Renal cortical epithelial cell (primary cell): ENCODE measurements around the gene ADRA1B. TPM values are rescaled to one million over a fixed set of nuclear protein-coding genes. Genes with fewer than 3 reads are reported as not detected.
A peak's percentile ranks its signal among the peaks of the same experiment; 100 is the strongest.

Experiments
- DNase-seq: peaks from one replicate; pipeline ENCODE4 v3.0.0-alpha.2; 2011; ENCODE audit warnings: low read depth
- total RNA-seq: library from RNA; depleted of rRNA; stranded (reverse); fragments of >200 nt; gene quantifications from 2 replicates; pipeline ENCODE4 v1.2.3, GENCODE V29; 2014

ADRA1B gene
- total RNA-seq, 1 donor from 2014 or later = 1.6 TPM

DNA sequence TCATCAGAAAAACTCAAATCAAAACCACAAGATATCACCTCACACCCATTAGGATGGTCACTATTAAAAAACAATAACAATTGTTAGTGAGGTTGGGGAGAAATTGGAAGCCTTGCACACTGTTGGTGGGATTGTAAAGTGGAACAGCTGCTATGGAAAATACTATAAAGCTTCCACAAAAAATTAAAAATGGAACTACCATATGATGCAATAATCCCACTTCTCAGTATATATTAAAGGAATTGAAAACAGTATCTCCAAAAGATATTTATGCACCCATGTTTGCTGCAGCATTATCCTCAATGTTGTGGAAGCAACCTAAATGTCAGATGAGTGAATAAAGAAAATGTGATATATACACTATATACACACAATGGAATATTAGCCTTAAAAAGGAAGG, 14.5 kb upstream of the ADRA1B start:
- no peak for DNase-seq

DNA sequence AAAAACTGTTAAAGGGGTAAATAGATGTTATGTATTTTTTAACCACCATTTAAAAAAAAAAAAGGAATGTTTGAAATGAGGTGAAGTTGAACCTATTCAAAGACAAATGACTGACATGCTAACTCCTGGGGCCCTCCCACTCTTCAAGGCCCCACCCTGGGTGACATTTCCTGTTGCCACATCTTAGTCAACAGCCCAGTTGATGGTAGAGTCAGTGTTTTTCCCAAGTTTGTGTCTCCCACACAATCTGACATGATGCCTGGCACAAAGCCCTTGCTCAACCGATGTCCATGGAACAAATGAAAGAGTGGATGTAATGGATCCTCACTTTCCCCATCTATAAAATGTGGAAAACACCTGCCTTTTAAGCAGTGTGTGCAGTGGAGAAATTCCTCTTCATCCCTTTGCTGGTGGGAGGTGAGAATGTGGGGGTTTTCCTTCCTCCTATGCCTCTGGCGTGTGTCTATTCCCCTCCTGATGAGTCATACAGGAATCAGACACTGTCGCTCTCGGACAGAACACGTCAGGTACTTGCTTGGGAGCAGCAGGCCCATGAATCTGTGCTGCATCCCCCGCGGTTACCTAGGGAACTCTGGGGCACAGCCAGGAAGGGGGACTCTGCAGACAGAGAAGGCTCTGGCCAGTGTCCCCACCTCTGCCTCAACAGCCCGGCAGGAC, 13.7 kb upstream of the ADRA1B start:
- peak; percentile 93 for DNase-seq

DNA sequence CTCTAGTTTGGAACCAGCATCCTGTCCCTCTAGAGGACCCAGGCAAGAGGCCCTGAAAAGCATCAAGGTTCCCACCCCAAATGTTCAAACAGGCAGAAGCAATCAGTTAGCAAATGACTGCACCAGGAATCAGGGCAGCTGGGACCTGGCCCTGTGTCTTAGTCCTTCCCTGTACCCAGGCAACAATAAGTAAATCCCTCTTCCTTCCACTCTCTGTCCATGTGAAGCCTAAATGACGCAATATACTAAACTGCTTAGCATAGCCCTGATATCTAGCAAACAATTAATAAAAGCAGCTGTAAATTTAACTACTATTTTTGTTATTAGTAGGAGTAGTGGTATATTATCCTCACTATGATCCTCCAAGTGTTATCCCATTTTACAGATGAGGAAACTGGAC, 13.2 kb upstream of the ADRA1B start:
- DNase-seq = peak; percentile 44

DNA sequence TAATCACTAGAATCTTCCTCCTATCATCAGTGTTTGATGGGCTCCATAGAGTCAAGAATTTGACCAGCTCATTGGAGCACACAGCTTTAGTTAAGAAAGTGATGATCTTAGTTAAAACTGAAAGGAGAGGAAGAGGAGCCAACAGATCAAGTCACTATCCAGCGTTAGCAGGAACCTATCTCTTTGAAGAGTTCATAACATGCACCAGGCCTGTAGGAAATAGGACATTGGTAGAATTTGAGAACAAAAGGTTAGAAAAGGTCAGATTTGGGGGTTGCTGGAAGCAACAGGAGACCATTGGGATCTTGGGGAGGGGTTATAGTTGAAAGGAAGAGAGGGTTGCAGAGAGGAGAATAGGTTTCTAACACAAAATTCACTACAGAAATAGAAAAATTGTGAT, 11.4 kb upstream of the ADRA1B start:
- DNase-seq = no peak

DNA sequence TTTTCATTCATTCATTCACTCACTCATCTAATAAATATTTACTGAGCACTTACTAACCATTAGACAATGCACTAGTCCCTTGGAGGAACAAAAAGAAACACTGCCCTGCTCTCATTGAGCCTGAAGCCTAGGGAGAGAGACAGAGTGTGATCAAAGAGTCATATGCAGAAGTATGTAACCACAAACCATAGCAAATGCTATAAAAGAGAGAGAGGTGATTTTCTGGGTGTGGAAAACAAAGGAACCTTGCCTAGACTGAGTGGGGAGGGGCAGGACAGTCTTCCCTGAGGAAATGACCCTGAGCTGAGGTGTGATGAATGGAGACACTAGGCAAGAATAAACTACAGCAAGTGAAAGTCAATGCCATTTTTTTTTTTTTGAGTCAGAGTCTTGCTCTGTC, 10.8 kb upstream of the ADRA1B start:
- peak; percentile 99 for DNase-seq

DNA sequence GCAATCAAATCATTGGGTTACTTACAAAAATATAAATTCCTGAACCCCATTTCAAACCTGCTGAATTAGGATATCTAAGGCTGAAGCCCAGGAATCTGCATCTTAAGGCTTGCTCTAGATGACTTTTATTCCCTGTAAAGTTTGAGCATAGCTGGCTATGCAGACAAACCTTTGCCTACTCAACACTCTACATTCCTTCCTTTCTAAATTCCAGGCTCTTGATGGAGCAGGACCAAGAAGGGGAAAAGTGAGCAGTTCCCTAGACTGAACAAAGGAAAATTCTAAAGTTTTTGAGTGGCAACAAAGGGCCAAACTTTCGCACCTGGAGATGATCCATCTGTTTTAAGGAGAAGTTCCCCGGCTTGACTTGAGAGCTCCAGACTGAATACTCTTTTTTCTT, 9.8 kb upstream of the ADRA1B start:
- DNase-seq = peak; percentile 66

DNA sequence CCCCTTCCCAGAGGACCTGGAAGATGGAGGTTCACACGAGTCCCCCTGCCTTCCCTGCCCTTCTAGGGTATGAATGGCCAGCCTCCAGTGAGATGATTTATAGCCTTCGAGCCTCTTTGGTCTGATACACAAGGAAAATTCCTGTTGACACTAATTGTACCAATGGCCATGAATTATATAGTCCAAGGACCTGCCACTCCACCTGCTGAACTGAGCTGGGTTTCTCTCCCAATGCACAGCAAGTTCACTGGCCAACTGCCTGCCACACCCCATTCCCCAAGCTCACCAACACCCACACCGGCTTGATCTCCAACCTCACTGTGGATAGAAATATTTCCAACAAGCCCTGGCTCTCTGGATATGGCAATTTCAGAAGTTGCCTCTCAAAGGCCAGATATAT, 9.3 kb upstream of the ADRA1B start:
- peak; percentile 64 for DNase-seq

DNA sequence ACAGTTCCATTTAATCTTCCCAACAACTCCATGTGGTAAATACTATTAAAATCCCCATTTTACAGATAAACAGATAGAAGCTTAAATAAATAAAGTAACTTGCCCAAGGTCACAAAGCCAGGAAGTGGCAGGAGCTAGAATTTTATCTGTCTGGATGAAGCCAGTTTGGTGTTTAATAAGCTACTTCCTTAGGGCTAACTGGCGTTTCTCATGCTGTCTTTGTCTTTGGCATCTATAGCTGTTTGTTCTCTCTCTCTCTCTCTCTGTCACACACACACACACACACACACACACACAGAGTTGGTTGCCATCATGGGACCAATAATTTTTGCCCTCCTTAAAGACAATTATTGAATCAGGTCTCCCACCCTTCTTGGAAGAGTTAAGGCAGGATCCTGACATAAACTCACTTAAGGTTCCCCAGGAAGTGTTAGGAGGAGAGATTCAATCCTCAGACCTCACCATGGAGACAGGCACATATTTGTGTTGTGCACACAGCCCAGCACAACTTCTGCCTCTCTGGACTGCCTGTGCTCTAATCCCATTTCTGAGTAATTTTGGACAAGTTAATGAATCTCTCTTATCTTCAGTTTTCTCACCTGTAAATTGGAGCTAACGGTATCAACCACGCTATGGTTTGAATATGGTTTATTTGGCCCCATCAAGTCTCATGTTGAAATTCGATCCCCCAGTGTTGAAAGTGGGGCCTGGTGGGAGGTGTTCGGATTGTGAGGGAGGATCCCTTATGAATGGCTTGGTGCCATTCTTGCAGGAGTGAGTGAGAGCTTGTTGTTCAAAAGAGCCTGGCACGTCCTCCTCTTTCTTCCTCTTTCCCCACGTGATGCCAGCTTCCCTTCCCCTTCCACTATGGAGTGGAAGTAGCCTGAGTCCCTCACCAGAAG, 8.3 kb upstream of the ADRA1B start:
- DNase-seq = no peak

DNA sequence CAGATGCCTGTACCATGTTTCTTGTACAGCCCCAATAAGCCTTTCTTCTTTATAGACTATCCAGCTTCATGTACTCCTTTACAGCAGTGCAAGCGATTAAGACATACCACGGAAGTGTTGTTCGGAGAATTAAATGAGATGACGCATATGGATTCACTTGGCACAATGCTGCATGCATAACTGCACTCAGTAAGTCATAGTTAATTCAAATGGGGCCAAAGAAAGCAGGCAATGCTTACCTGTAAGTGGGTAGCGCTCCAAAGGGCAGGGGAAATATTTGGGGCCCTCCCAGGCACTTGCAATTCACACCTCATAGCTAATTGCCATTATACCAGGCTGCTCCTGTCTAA, 7.7 kb upstream of the ADRA1B start:
- no peak for DNase-seq

DNA sequence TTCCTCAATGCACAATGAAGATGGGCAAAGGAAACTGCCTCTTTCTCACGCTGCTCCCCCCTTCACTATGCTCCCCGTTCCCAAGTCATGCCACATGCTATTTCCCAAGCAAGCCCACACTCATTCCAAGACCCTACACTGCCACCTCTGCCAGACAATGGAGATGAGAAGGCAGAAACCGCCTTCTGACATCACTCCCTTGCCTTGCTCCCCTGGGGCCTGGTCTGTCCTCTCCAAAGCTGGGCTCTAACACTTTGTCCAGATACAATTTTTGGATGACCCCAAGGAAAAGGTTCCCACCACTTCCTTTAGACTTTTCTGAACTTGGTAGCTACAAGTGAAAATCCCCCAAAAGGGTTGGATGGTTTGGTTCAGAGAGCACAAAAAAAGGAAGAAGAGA, 7.2 kb upstream of the ADRA1B start:
- no peak for DNase-seq

DNA sequence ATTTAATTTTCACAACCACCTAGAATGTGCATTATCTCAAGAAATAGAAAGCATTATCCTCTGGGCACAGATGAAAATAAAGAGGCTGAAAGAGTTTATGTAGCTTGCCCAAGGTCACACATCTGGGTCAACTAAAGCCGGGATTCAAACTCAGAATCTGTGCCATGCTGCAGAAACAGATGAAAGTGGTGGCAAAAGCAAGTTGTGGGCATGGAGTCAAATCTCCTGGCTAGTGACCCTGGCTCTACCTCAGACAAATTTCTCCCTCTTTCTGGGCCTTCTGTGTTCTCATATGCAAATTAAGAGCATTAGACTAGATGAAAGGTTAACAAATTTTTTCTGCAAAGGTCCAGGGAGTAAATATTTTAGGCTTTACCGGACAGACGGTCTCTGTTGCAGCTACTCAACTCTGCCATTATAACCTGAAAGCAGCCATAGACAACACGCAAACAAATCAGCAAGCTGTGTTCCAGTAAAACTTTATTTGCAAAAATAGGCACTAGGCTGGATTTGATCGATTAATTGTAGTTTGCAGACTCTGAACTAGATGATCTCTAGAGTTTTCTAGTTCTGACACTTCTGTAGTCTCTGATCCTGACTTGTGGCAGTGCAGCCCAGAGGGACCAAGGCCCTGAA, 6.0 kb upstream of the ADRA1B start:
- DNase-seq = no peak

DNA sequence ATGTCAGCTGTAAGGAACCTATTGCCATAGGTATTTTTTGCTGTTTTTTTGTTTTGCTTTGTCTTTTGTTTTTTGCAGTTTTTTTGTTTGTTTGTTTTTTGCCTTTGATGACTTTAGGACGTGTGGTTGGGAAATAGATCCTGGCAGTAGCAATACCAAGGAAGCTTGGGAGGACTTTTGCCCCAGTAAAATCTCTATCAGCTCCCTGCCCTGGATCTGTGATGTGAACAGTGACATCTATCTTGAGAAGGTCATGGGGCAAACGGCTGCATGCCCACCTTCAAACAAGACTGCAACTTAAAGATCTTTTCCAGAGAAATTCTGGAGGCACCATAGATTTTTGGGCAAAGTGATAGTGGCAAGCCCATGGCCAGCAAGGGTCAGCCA, 5.4 kb upstream of the ADRA1B start:
- DNase-seq = no peak

DNA sequence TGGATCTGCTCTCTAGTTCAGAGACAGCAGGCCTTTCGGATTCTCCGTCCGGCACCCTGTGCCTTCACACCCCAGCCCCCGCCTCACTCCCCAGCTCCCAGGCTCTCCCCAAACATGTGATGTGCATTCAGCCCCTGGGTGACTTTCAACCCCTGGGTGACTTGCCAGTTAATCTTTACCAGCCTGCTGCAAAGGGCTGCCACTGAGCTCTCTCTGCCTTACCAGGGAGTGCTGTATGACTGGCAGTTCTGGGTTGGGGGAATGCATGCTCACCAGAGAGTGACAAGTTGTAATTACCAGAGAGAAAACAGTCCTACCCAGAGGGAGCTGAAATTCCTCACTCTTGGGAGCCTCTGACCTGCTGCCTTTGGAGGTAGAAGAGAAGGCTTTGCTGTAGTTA, 4.9 kb upstream of the ADRA1B start:
- DNase-seq = peak; percentile 97

DNA sequence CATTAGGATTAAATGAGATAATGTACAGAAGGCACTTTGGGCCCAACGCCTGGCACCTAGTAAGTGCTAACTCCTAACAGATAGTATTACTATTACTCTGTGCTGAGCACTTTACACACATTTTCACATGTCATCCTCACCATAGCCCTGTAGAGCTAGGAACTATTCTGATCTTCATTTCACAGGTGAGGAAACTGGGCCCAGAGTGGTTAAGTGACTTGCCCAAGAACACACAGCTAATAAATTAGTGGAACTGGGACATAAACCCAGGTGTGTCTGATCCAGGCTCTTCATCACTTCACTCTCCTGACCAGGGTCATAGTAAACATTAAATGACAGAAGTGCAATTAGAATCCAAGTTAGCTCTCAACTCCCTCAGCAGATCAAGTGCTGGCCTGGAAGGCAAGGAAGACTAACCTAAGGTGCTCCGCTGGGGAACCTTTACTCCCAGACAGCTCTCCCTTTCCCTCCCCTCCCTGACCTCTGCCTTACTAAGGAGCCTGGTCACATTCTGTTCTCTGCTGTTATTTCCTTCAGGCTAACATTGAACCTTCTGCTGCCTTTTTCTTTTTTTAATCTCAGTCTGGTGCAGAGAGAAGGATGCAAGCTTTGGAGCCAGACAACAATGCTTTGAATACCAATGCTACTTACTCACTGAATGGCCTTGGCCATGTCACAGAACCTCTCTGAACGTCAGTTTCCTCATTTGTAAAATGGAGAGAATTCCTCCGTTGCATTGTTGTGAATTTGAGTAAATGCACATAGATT, 4.1 kb upstream of the ADRA1B start:
- DNase-seq = peak; percentile 93

DNA sequence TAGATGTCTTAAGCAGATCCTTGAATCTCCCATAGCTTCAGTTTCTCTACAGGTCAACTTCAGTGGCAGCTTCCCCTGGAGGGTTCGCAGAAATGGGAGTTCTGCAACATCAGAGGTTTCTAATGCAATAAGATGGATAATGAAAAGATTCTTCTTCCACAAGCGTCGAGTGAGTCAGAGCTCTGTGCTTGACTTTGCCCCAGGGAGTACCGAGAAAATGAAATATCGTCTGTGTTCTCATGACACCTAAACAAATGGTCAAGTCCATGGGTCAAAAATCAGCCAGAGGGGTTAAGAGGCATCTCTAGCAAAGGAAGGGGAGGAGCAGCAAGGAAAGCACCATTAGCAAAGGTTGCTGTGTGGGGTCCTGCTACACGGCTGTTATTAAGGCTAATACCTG, 3.2 kb upstream of the ADRA1B start:
- peak; percentile 91 for DNase-seq

DNA sequence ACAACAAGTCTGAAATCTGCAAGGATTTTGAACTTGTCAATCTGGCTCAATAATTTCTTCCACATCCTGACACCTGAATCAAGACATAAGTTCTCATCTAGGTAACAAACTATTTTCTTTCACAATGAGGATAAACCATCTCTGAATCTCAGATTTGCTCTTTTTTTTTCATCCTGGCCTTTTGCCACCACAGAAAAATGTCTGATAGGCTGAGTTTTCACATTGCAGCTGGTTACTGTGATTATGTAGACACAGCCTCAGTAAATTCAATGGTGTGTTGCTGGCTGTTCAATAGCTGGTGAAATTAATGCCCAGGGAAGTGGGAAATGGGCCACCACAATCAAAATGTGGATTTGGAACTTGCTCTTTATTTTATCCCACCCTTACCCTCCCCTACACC, 2.8 kb upstream of the ADRA1B start:
- DNase-seq = no peak

DNA sequence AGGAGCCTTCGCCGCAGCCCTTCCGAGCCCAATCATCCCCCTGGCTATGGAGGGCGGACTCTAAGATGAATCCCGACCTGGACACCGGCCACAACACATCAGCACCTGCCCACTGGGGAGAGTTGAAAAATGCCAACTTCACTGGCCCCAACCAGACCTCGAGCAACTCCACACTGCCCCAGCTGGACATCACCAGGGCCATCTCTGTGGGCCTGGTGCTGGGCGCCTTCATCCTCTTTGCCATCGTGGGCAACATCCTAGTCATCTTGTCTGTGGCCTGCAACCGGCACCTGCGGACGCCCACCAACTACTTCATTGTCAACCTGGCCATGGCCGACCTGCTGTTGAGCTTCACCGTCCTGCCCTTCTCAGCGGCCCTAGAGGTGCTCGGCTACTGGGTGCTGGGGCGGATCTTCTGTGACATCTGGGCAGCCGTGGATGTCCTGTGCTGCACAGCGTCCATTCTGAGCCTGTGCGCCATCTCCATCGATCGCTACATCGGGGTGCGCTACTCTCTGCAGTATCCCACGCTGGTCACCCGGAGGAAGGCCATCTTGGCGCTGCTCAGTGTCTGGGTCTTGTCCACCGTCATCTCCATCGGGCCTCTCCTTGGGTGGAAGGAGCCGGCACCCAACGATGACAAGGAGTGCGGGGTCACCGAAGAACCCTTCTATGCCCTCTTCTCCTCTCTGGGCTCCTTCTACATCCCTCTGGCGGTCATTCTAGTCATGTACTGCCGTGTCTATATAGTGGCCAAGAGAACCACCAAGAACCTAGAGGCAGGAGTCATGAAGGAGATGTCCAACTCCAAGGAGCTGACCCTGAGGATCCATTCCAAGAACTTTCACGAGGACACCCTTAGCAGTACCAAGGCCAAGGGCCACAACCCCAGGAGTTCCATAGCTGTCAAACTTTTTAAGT, 819 bp downstream of the ADRA1B start:
- DNase-seq = no peak

DNA sequence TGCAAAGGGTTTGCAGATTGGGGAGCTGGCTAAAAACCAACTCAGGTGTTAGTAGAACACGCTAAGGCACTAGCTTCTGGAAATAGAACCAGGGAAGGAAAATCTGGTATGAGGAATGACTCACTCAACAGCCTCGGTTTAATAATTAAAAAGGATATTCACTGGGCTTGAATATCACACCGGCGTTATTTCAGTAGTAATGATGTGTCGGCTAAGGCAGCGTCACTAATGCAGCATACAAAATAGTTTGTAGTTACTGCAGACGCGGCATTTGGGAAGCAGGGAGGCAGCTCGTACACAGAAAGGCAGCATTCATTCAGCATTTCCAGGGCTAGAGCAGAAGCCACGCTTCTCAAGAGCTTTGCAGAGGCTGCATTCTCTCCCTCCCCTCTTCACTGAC, 1.7 kb downstream of the ADRA1B start:
- DNase-seq = peak; percentile 90

DNA sequence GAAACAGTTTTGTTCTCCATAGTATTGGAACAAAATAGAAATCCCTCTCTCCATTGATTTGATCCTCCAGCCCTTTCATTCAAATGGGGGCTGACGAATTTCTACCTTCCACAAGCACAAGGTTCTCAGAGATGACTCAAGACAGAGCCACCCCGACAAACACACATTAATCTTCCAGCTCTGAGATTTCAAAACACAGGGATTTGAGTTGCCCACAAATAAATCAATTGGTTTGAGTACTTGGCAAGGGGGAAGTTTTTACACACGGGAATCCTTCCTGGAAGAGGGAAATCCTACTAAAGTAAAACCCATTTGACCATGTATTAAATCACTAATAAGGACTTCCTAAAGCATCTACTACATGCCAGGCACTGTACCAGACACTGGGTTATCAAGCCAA, 5.4 kb downstream of the ADRA1B start:
- no peak for DNase-seq

DNA sequence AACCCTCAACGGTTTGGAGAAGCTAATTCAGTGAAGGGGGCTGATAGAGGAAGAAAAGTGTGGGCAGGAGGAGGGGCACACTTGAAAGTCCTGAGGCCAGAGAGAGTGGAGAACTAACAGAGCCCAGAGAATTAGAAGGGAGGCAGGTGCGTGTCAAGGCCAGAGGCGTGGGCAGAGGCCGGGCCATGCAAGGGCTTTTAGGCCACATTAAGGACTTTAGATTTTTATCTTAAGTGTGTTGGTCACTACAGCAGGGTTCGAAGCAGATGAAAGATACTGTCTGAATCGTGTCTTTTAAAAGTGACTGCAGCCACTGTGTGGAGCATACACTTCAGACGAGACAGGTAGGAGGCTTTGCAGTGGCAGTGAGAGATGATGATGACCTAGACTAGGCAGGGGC, 6.7 kb downstream of the ADRA1B start:
- no peak for DNase-seq
